Measurements from ENCODE around the gene CDKL2. TPM values are rescaled to one million over a fixed set of nuclear protein-coding genes. Genes with fewer than 3 reads are reported as not detected.

Gene CDKL2
- polyA plus RNA-seq, 1 donor (not counting 4 experiments of a cell fraction or from before 2014, with no cell fraction given): 0.64 TPM

DNA sequence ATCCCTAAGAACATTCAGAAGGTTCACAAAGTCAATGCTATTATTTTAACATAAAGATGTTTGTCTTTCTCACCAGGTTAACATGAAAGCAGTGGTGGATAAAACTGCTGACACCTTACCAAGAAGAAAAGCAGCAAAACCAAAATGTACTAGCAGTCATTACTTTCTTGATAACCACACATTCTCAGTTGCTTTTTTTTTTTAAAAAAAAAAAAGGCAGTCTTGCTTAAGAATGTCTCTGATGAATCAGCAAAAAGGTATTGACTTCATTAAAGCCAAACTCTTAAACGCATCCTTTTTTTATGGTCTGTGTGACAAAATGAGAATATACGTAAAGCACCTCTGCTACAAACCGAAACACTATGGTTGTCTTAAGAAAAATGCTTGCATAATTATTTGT, 31.9 kb downstream of the CDKL2 start:
- Histone ChIP-seq H3K79me2 (ENCODE audit: control insufficient read depth, insufficient read depth, low read length) (no peaks in the 10 kb centered on the region), H3K9me1 (ENCODE audit: control insufficient read depth, extremely low read depth, insufficient read depth, low read length) (no peaks in the 10 kb centered on the region), H3K9ac (ENCODE audit: control insufficient read depth, extremely low read depth, insufficient read depth, low read length) (no peak overlapping the region), H3K27me3 (ENCODE audit: control insufficient read depth, extremely low read depth, insufficient read depth, low read length) (no peaks in the 10 kb centered on the region), H3K36me3 (ENCODE audit: control insufficient read depth in 2 of 2, extremely low read depth in 1 of 2, insufficient read depth in 2 of 2, low read length in 2 of 2) (no peaks in the 10 kb centered on the region), H3K9me3 (ENCODE audit: control insufficient read depth, low read depth, low read length) (no peaks in the 10 kb centered on the region), H2AFZ (ENCODE audit: control insufficient read depth, low read length) (no peak overlapping the region), H3K27ac (ENCODE audit: control insufficient read depth, insufficient read depth, low read length) (no peak overlapping the region), H3K4me1 (ENCODE audit: control insufficient read depth, extremely low read depth, insufficient read depth, low read length) (no peaks in the 10 kb centered on the region), H4K20me1 (ENCODE audit: control insufficient read depth, extremely low read depth, insufficient read depth, low read length) (no peaks in the 10 kb centered on the region), H3K4me3 (ENCODE audit: control insufficient read depth in 2 of 3, extremely low read depth in 1 of 3, insufficient read depth in 2 of 3, low read depth in 1 of 3, low read length in 3 of 3) (no peak overlapping the region), H3K4me2 (ENCODE audit: control insufficient read depth, extremely low read depth, insufficient read depth, low read depth, low read length) (no peak overlapping the region)
- dilution Hi-C loops (cut with MboI; ENCODE audit: extremely low pct_ligation_motif_present, low sequenced_read_pairs): no loop called here
- no peak for DNase-seq (ENCODE audit: low read depth, low spot score)
- no peak for FAIRE-seq
- TF ChIP-seq EZH2 (IDR thresholded peaks at IDR 0.05; ENCODE audit: low read length): no peak
- TF ChIP-seq, protein P1, sequence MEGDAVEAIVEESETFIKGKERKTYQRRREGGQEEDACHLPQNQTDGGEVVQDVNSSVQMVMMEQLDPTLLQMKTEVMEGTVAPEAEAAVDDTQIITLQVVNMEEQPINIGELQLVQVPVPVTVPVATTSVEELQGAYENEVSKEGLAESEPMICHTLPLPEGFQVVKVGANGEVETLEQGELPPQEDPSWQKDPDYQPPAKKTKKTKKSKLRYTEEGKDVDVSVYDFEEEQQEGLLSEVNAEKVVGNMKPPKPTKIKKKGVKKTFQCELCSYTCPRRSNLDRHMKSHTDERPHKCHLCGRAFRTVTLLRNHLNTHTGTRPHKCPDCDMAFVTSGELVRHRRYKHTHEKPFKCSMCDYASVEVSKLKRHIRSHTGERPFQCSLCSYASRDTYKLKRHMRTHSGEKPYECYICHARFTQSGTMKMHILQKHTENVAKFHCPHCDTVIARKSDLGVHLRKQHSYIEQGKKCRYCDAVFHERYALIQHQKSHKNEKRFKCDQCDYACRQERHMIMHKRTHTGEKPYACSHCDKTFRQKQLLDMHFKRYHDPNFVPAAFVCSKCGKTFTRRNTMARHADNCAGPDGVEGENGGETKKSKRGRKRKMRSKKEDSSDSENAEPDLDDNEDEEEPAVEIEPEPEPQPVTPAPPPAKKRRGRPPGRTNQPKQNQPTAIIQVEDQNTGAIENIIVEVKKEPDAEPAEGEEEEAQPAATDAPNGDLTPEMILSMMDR (optimal IDR thresholded peaks at IDR 0.05 in 1 of 3, IDR thresholded peaks at IDR 0.05 in 1 of 3, conservative IDR thresholded peaks at IDR 0.05 in 1 of 3; ENCODE audit: extremely low read depth in 1 of 3, insufficient read depth in 2 of 3, low read length in 3 of 3): no peak

DNA sequence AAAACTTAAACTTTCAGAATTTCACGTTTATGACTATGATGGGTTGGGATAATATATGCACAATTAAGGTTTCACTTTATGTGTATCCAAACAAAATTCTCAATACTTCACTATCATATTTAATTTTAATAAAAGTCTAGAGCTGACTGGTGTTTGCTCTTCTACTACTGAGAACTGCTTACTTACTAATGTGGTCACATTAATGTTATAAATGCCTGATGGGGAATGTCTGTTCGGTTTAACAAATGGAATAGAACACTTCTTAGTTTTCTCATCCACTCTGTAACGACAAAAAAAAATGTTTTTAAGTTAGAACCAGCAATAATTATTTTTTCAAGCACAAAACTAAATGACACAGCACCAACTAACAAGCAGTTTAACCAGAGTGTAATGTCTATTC, 34.3 kb downstream of the CDKL2 start:
- dilution Hi-C loops (cut with MboI; ENCODE audit: extremely low pct_ligation_motif_present, low sequenced_read_pairs): no loop called here
- H3K79me2 ChIP-seq (ENCODE audit: control insufficient read depth, insufficient read depth, low read length): no peaks in the 10 kb centered on the region
- H3K27ac ChIP-seq (ENCODE audit: control insufficient read depth, insufficient read depth, low read length): no peak overlapping the region
- H4K20me1 ChIP-seq (ENCODE audit: control insufficient read depth, extremely low read depth, insufficient read depth, low read length): no peaks in the 10 kb centered on the region
- no peak for DNase-seq (ENCODE audit: low read depth, low spot score)
- no peaks in the 10 kb centered on the region for H3K36me3 ChIP-seq (ENCODE audit: control insufficient read depth in 2 of 2, extremely low read depth in 1 of 2, insufficient read depth in 2 of 2, low read length in 2 of 2)
- no peak for FAIRE-seq
- H3K9ac ChIP-seq (ENCODE audit: control insufficient read depth, extremely low read depth, insufficient read depth, low read length): no peak overlapping the region
- no peaks in the 10 kb centered on the region for H3K27me3 ChIP-seq (ENCODE audit: control insufficient read depth, extremely low read depth, insufficient read depth, low read length)
- H3K4me3 ChIP-seq (ENCODE audit: control insufficient read depth in 2 of 3, extremely low read depth in 1 of 3, insufficient read depth in 2 of 3, low read depth in 1 of 3, low read length in 3 of 3): no peak overlapping the region
- no peaks in the 10 kb centered on the region for H3K4me1 ChIP-seq (ENCODE audit: control insufficient read depth, extremely low read depth, insufficient read depth, low read length)
- TF ChIP-seq, protein P1 (optimal IDR thresholded peaks at IDR 0.05 in 1 of 3, IDR thresholded peaks at IDR 0.05 in 1 of 3, conservative IDR thresholded peaks at IDR 0.05 in 1 of 3; ENCODE audit: extremely low read depth in 1 of 3, insufficient read depth in 2 of 3, low read length in 3 of 3): no peak
- TF ChIP-seq EZH2 (IDR thresholded peaks at IDR 0.05; ENCODE audit: low read length): no peak
- H3K9me1 ChIP-seq (ENCODE audit: control insufficient read depth, extremely low read depth, insufficient read depth, low read length): no peaks in the 10 kb centered on the region
- H3K9me3 ChIP-seq (ENCODE audit: control insufficient read depth, low read depth, low read length): no peaks in the 10 kb centered on the region
- no peak overlapping the region for H3K4me2 ChIP-seq (ENCODE audit: control insufficient read depth, extremely low read depth, insufficient read depth, low read depth, low read length)
- no peak overlapping the region for H2AFZ ChIP-seq (ENCODE audit: control insufficient read depth, low read length)
